ENCODE data around the gene ERCC2.
A peak's percentile ranks its signal among the peaks of the same experiment; 100 is the strongest.
"Not testable (repeated sequence)": the region's sequence is repeated elsewhere in the genome, so short reads cannot be mapped to it uniquely, and the experiment has no call there.

Gene ERCC2

GRCh38 chr19:45354241-45354842, 16.0 kb downstream of the ERCC2 start:
- DNase-seq (ENCODE audit: low read depth) = no peak

- DNase-seq (ENCODE audit: low read depth) = no peak
Observed at GRCh38 chr19:45352914-45353796, 17.2 kb downstream of the ERCC2 start.

- DNase-seq (ENCODE audit: low read depth) = no peak
Observed at GRCh38 chr19:45352471-45352870, 17.9 kb downstream of the ERCC2 start.

- no peak for DNase-seq (ENCODE audit: low read depth)
Observed at GRCh38 chr19:45352062-45352461, 18.3 kb downstream of the ERCC2 start.

GRCh38 chr19:45351401-45351952, 18.9 kb downstream of the ERCC2 start:
- DNase-seq (ENCODE audit: low read depth) = no peak

GRCh38 chr19:45350477-45351058, 19.8 kb downstream of the ERCC2 start:
- DNase-seq (ENCODE audit: low read depth) = no peak

GRCh38 chr19:45349430-45349941, 20.9 kb downstream of the ERCC2 start:
- DNase-seq (ENCODE audit: low read depth) = no peak

- no peak for DNase-seq (ENCODE audit: low read depth)
Observed at GRCh38 chr19:45349126-45349415, 21.3 kb downstream of the ERCC2 start.

- no peak for DNase-seq (ENCODE audit: low read depth)
Observed at GRCh38 chr19:45348367-45349125, 21.8 kb downstream of the ERCC2 start.

GRCh38 chr19:45347570-45348366, 22.6 kb downstream of the ERCC2 start:
- no peak for DNase-seq (ENCODE audit: low read depth)

- DNase-seq (ENCODE audit: low read depth) = no peak
Observed at GRCh38 chr19:45346449-45346848, 23.9 kb downstream of the ERCC2 start.

GRCh38 chr19:45345506-45345860, 24.9 kb downstream of the ERCC2 start:
- no peak for DNase-seq (ENCODE audit: low read depth)

- DNase-seq (ENCODE audit: low read depth) = no peak
Observed at GRCh38 chr19:45344621-45345505, 25.5 kb downstream of the ERCC2 start.

GRCh38 chr19:45342911-45343310, 27.5 kb downstream of the ERCC2 start:
- DNase-seq (ENCODE audit: low read depth) = no peak

- no peak for DNase-seq (ENCODE audit: low read depth)
Observed at GRCh38 chr19:45340899-45341453, 29.4 kb downstream of the ERCC2 start.

GRCh38 chr19:45340232-45340898, 30.0 kb downstream of the ERCC2 start, which contains the start of gene KLC3:
Gene KLC3 (plus strand): TSS chr19:45340750. CDS start chr19:45345542, 4,792 bp downstream.
- DNase-seq (ENCODE audit: low read depth) = peak; percentile 46

- no peak for DNase-seq (ENCODE audit: low read depth)
Observed at GRCh38 chr19:45339629-45340028, 30.7 kb downstream of the ERCC2 start.

- no peak for DNase-seq (ENCODE audit: low read depth)
Observed at GRCh38 chr19:45336696-45337251, 33.6 kb downstream of the ERCC2 start.

GRCh38 chr19:45334881-45335280, 35.5 kb downstream of the ERCC2 start:
- not testable (repeated sequence) for DNase-seq (ENCODE audit: low read depth)
